ENCODE results near the gene PPP2R3A.

The PPP2R3A gene

DNA sequence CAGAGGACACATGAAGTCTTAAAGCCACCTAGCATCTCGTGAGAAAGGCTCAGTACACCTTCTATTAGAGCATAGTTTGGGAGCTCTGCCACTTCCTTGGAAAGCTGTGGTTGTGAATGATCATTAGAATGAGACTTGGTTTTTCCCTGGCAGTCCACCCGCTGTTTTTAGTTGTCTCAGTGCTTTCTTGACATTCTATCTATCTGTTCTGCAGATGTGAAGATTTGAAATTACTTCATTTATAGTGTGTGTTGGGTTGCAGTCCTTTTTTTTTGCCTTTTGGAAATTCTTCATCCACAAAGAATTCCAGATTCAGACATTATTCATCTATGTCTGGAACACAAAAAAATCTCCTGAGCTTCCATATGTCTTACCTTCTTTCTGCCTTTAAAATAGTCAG lies 23.7 kb downstream of the PPP2R3A start:
- Histone ChIP-seq H3K9ac (ENCODE audit: low read length) (no peak overlapping the region), H3K36me3 (replicated peaks; ENCODE audit: low read depth, low read length) (no peaks in the 10 kb centered on the region), H3K27me3 (ENCODE audit: low read depth, low read length) (peaks cover 44% of the 10 kb centered on the region), H4K20me1 (ENCODE audit: insufficient read depth, low read length) (no peaks in the 10 kb centered on the region), H3K4me1 (ENCODE audit: low read length) (no peaks in the 10 kb centered on the region), H3K4me3 (ENCODE audit: low read length) (no peak overlapping the region), H2AFZ (ENCODE audit: low read depth, low read length) (no peak overlapping the region), H3K79me2 (ENCODE audit: low read length) (no peaks in the 10 kb centered on the region), H3K4me2 (ENCODE audit: low read length) (no peak overlapping the region), H3K9me3 (ENCODE audit: insufficient read depth, low read length) (no peaks in the 10 kb centered on the region), H3K27ac (ENCODE audit: low read length) (no peak overlapping the region)
- no peak for TF ChIP-seq EZH2phosphoT487 (IDR thresholded peaks at IDR 0.05; ENCODE audit: low read depth)
- TF ChIP-seq, protein P1, sequence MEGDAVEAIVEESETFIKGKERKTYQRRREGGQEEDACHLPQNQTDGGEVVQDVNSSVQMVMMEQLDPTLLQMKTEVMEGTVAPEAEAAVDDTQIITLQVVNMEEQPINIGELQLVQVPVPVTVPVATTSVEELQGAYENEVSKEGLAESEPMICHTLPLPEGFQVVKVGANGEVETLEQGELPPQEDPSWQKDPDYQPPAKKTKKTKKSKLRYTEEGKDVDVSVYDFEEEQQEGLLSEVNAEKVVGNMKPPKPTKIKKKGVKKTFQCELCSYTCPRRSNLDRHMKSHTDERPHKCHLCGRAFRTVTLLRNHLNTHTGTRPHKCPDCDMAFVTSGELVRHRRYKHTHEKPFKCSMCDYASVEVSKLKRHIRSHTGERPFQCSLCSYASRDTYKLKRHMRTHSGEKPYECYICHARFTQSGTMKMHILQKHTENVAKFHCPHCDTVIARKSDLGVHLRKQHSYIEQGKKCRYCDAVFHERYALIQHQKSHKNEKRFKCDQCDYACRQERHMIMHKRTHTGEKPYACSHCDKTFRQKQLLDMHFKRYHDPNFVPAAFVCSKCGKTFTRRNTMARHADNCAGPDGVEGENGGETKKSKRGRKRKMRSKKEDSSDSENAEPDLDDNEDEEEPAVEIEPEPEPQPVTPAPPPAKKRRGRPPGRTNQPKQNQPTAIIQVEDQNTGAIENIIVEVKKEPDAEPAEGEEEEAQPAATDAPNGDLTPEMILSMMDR (IDR thresholded peaks at IDR 0.05; ENCODE audit: low read depth, low read length), result no peak

DNA sequence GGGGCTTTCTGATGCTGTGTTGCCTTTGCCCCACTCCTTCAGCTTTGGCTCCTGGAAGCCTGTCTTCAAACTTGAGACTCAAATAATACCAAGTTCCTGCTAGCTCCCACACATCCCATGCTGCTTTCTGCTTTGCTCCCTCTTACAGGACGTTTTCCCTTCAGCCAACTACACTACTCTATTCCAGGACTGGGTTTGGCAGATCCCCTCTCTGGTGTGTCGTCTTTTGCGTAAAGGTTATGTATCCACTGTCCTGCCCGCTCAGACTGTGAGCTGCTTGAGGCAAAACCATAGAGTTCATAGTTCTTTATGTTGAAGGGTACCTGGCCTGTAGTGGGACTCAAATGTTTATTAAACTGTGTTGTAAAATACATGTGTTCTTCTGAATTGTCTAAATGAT lies 25.4 kb downstream of the PPP2R3A start:
- Histone ChIP-seq H3K4me1 (ENCODE audit: low read length) (no peaks in the 10 kb centered on the region), H3K9me3 (ENCODE audit: insufficient read depth, low read length) (no peaks in the 10 kb centered on the region), H3K27ac (ENCODE audit: low read length) (no peak overlapping the region), H3K4me3 (ENCODE audit: low read length) (no peak overlapping the region), H4K20me1 (ENCODE audit: insufficient read depth, low read length) (no peaks in the 10 kb centered on the region), H3K79me2 (ENCODE audit: low read length) (no peaks in the 10 kb centered on the region), H3K36me3 (replicated peaks; ENCODE audit: low read depth, low read length) (no peaks in the 10 kb centered on the region), H3K9ac (ENCODE audit: low read length) (no peak overlapping the region), H3K4me2 (ENCODE audit: low read length) (no peak overlapping the region), H2AFZ (ENCODE audit: low read depth, low read length) (no peak overlapping the region), H3K27me3 (ENCODE audit: low read depth, low read length) (peaks cover 38% of the 10 kb centered on the region)
- TF ChIP-seq, protein P1 (IDR thresholded peaks at IDR 0.05; ENCODE audit: low read depth, low read length), result no peak
- no peak for TF ChIP-seq EZH2phosphoT487 (IDR thresholded peaks at IDR 0.05; ENCODE audit: low read depth)

DNA sequence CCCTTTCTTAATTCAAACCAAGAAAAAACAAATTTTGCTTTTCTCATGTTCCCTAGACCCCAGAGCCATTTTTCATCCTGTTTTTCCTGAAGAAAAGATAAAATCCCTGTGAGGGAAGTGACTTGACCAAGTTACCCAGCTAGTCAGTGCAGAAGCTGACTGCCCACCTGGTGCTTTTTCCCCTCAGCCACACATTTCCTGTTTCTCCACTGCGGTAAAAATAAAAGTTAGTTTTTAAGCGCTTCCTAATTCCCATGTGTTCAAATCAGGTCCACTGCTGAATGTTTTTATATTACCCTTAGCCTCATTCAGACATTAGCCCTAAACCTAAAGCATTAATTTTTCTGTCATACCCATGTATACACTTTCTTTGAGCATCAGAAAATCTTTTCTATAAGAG lies 26.1 kb downstream of the PPP2R3A start:
- Histone ChIP-seq H3K9ac (ENCODE audit: low read length) (no peak overlapping the region), H3K27ac (ENCODE audit: low read length) (no peak overlapping the region), H3K27me3 (ENCODE audit: low read depth, low read length) (peaks cover 38% of the 10 kb centered on the region), H3K4me2 (ENCODE audit: low read length) (no peak overlapping the region), H2AFZ (ENCODE audit: low read depth, low read length) (no peak overlapping the region), H4K20me1 (ENCODE audit: insufficient read depth, low read length) (no peaks in the 10 kb centered on the region), H3K79me2 (ENCODE audit: low read length) (no peaks in the 10 kb centered on the region), H3K36me3 (replicated peaks; ENCODE audit: low read depth, low read length) (no peaks in the 10 kb centered on the region), H3K4me1 (ENCODE audit: low read length) (no peaks in the 10 kb centered on the region), H3K4me3 (ENCODE audit: low read length) (no peak overlapping the region), H3K9me3 (ENCODE audit: insufficient read depth, low read length) (no peaks in the 10 kb centered on the region)
- TF ChIP-seq, protein P1 (IDR thresholded peaks at IDR 0.05; ENCODE audit: low read depth, low read length), result no peak
- no peak for TF ChIP-seq EZH2phosphoT487 (IDR thresholded peaks at IDR 0.05; ENCODE audit: low read depth)

DNA sequence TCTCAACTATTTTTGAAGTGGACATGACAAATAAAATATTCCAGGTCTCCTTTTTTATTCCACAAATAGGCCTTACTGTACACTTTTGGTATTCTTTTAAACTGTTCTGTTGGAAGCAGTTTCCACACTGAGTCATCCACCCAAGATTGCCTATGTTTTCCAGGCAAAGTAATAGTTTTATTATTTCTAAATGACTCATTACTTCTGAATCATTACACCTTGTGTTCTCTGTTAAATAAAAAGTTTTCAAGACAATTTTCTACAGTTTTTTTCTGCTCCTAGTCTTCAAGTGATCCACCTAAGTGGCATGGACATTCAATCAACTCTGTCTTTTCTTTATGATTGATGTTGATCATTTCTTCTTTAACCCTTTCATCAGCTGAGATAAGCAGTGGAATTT lies 26.5 kb downstream of the PPP2R3A start:
- Histone ChIP-seq H3K36me3 (replicated peaks; ENCODE audit: low read depth, low read length) (no peaks in the 10 kb centered on the region), H3K4me1 (ENCODE audit: low read length) (no peaks in the 10 kb centered on the region), H3K9ac (ENCODE audit: low read length) (no peak overlapping the region), H3K4me2 (ENCODE audit: low read length) (no peak overlapping the region), H3K27me3 (ENCODE audit: low read depth, low read length) (peaks cover 39% of the 10 kb centered on the region), H2AFZ (ENCODE audit: low read depth, low read length) (no peak overlapping the region), H3K27ac (ENCODE audit: low read length) (no peak overlapping the region), H3K4me3 (ENCODE audit: low read length) (no peak overlapping the region), H4K20me1 (ENCODE audit: insufficient read depth, low read length) (no peaks in the 10 kb centered on the region), H3K9me3 (ENCODE audit: insufficient read depth, low read length) (no peaks in the 10 kb centered on the region), H3K79me2 (ENCODE audit: low read length) (no peaks in the 10 kb centered on the region)
- TF ChIP-seq, protein P1 (IDR thresholded peaks at IDR 0.05; ENCODE audit: low read depth, low read length), result no peak
- TF ChIP-seq EZH2phosphoT487 (IDR thresholded peaks at IDR 0.05; ENCODE audit: low read depth), result no peak
